Right lobe of liver (tissue), 4 donors: Measurements from ENCODE around the gene FGD5.

Experiments used
- POLR2A ChIP-seq: fragments of 450-650 bp; IDR thresholded peaks from one replicate; pipeline ENCODE4 v1.6.1; 2017; ENCODE audit warnings: antibody characterized with exemption, mild to moderate bottlenecking
- TF ChIP-seq, protein P1 (sequence below), 4 donors: fragments of 200-600 bp in 3 of 4; fragments of 450-650 bp in 1 of 4; IDR thresholded peaks; one replicate each; pipeline versions ENCODE4 v1.5.1 to v1.8.0; 2016 to 2022; ENCODE audit warnings: antibody characterized with exemption in 4 of 4, mild to moderate bottlenecking in 2 of 4
- donor health status: DM: no; HTN: no; CAD: no.
- donor health status: DM: no; HTN: no; CAD: no.
- donor health status: DM: no; HTN: yes; CAD: no.

- TF ChIP-seq, protein P1, sequence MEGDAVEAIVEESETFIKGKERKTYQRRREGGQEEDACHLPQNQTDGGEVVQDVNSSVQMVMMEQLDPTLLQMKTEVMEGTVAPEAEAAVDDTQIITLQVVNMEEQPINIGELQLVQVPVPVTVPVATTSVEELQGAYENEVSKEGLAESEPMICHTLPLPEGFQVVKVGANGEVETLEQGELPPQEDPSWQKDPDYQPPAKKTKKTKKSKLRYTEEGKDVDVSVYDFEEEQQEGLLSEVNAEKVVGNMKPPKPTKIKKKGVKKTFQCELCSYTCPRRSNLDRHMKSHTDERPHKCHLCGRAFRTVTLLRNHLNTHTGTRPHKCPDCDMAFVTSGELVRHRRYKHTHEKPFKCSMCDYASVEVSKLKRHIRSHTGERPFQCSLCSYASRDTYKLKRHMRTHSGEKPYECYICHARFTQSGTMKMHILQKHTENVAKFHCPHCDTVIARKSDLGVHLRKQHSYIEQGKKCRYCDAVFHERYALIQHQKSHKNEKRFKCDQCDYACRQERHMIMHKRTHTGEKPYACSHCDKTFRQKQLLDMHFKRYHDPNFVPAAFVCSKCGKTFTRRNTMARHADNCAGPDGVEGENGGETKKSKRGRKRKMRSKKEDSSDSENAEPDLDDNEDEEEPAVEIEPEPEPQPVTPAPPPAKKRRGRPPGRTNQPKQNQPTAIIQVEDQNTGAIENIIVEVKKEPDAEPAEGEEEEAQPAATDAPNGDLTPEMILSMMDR (IDR thresholded peaks at IDR 0.05), result no peak
- no peak for TF ChIP-seq POLR2A
Measured at GRCh38 chr3:14920536-14920935, 101.8 kb downstream of the FGD5 start.
